BE2C (cell line): ENCODE measurements around the gene SOX21.

ENCODE experiments used
- DNase-seq: peaks from one replicate; pipeline ENCODE4 v3.0.0-alpha.2; 2020
- H3K27me3 ChIP-seq: fragments of 250-450 bp; sonication (Bioruptor Pico); 2 replicates; pipeline ENCODE4 v1.5.1; 2020; ENCODE audit warnings: mild to moderate bottlenecking
- H3K36me3 ChIP-seq: fragments of 250-450 bp; sonication (Bioruptor Pico); 2 replicates; pipeline ENCODE4 v1.5.1; 2020; ENCODE audit warnings: mild to moderate bottlenecking
- H3K4me1 ChIP-seq: fragments of 250-450 bp; sonication (Bioruptor Pico); 2 replicates; pipeline ENCODE4 v1.5.1; 2020
- H3K4me3 ChIP-seq: 2 replicates; pipeline ENCODE4 v1.5.1; 2011; ENCODE audit warnings: low read depth, low read length
- H3K9me3 ChIP-seq: fragments of 250-450 bp; sonication (Bioruptor Pico); 2 replicates; pipeline ENCODE4 v1.5.1; 2020
- TF ChIP-seq, protein P1 (sequence below): IDR thresholded peaks from 2 replicates; pipeline ENCODE4 v1.5.1; 2012; ENCODE audit warnings: mild to moderate bottlenecking, low read depth, low read length

Gene SOX21

DNA sequence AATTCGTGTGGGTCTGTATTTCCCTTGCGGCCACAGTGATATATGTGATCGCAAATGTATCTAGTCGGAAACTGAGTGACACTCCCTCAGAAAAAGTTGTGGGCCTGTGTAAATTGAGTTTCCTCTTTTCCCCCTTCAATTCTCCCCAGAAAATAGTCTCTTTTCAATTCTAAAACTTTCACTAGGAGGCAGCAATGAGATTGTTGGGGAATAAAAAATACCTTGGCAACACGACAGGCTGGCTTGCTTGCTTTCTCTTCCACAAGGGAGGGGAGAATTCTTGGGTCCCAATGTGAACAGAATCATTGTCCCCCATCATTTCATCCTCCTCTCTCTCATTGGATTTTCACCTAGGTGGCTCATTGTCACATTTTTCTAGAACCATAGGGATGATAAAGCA lies 3.7 kb upstream of the SOX21 start:
- TF ChIP-seq, protein P1, sequence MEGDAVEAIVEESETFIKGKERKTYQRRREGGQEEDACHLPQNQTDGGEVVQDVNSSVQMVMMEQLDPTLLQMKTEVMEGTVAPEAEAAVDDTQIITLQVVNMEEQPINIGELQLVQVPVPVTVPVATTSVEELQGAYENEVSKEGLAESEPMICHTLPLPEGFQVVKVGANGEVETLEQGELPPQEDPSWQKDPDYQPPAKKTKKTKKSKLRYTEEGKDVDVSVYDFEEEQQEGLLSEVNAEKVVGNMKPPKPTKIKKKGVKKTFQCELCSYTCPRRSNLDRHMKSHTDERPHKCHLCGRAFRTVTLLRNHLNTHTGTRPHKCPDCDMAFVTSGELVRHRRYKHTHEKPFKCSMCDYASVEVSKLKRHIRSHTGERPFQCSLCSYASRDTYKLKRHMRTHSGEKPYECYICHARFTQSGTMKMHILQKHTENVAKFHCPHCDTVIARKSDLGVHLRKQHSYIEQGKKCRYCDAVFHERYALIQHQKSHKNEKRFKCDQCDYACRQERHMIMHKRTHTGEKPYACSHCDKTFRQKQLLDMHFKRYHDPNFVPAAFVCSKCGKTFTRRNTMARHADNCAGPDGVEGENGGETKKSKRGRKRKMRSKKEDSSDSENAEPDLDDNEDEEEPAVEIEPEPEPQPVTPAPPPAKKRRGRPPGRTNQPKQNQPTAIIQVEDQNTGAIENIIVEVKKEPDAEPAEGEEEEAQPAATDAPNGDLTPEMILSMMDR, result no peak; the same call in 1 of the 2 replicates
- Histone ChIP-seq H3K4me1 (peaks cover under 1% of the 10 kb centered on the region; the same call in 1 of the 2 replicates), H3K27me3 (peaks cover 75% of the 10 kb centered on the region), H3K4me3 (no peak overlapping the region), H3K9me3 (no peaks in the 10 kb centered on the region), H3K36me3 (no peaks in the 10 kb centered on the region)
- no peak for DNase-seq

DNA sequence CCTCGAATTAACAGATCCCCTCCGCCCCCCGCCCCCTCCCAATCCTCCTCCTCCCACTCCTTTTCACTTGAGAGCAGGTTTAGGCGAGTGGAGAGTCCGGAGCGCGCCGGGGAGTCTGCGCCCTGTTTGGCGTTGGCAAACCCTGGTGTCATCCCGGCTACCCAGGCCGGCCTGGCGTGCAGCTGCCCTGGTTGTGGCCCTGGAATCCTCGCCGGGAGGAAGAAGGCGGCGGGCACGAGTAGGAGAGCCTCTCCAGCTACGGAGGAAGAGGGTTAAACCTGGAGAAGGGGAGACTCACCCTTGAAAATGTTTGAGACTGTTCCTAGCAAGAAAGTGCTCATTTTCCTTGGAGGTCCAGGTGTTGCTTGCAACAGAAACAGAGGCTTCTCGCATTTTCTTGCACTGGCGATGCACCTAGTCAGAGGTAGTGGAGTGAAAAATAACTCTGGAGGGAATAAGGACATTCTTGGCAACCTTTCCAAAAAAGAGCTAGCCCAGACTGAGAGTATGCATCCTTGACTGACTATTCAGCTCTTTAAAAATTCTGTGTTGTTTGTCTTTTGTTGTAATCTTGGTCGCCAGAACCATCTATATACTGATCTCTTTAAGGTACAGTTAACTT lies 1.3 kb upstream of the SOX21 start:
- Histone ChIP-seq H3K4me1 (peaks cover 3% of the 10 kb centered on the region; the same call in 1 of the 2 replicates), H3K27me3 (peaks cover 89% of the 10 kb centered on the region), H3K36me3 (no peaks in the 10 kb centered on the region), H3K4me3 (no peak overlapping the region), H3K9me3 (no peaks in the 10 kb centered on the region)
- DNase-seq, result no peak
- TF ChIP-seq, protein P1, result no peak

DNA sequence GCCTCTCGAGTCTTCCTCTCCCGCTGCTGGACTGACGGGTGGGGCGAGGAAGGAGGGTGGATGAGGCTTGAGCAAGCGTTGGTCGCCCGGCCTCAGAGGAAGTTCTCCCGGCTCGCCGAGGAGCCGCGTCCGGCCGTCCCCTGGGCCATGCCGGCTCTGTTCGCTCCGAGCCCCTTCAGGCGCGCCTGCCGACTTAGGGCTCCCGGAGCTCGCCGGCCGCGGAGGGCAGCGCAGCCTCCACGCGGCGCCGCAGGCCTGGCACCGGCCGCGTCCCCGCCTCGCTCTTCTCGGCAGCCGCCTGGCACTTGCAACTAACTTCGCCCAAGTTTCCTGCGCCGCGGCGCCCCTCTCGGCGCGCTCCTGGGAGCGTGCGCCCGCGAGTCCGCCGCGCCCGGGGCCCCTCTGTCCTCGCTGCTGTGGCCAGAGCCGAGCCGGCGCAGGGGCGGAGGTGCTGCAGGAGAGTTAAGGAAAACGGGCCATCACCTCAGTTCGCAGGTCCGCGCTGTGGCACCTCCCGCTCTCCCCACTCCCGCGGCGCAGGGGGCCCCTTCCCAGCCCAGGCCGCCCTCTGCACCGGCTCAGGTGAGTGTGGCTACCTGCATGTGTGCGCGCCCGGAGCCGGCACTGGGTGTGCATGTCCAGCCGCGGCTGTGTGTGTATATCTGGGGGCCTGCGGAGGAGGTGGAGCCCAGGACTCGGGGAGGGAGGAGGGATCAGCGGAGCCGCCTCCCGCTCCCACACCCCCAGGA lies 641 bp upstream of the SOX21 start:
- peak; percentile 50 for DNase-seq
- Histone ChIP-seq H3K9me3 (no peaks in the 10 kb centered on the region), H3K36me3 (no peaks in the 10 kb centered on the region), H3K27me3 (peaks cover 93% of the 10 kb centered on the region), H3K4me1 (peaks cover 3% of the 10 kb centered on the region; the same call in 1 of the 2 replicates), H3K4me3 (no peak overlapping the region)
- TF ChIP-seq, protein P1, result no peak

DNA sequence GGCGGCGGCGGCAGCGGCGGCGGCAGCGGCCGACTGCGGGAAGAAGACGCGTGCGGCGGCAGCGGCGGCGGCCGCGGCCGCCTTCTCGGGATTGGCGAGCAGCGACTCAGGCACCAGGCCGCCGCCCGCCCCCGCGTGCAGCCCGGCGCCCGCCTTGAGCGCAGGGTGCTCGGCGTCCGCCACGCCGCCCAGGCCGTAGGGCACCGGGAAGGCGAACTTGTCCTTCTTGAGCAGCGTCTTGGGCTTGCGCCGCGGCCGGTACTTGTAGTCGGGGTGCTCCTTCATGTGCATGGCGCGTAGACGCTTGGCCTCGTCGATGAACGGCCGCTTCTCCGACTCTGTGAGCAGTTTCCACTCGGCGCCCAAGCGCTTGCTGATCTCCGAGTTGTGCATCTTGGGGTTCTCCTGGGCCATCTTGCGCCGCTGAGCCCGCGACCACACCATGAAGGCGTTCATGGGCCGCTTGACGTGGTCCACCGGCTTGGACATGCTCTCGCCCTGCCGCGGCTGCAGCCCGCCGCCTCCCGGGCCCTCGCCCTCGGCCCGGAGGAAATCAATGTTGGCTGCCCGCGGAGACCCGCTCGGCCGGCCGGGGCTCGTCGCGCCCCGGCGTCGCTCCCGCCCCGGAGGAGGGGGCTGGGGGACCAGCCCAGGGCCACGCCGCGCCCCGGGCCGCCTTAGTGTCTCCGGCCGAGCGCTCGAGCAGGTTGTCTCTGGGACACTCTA lies 621 bp downstream of the SOX21 start:
- Histone ChIP-seq H3K4me3 (peak overlapping the region; percentile 15; the same call in 1 of the 2 replicates), H3K9me3 (no peaks in the 10 kb centered on the region), H3K4me1 (peaks cover 3% of the 10 kb centered on the region; the same call in 1 of the 2 replicates), H3K27me3 (peaks cover 99% of the 10 kb centered on the region), H3K36me3 (no peaks in the 10 kb centered on the region)
- TF ChIP-seq, protein P1, result no peak
- DNase-seq, result peak; percentile 46

DNA sequence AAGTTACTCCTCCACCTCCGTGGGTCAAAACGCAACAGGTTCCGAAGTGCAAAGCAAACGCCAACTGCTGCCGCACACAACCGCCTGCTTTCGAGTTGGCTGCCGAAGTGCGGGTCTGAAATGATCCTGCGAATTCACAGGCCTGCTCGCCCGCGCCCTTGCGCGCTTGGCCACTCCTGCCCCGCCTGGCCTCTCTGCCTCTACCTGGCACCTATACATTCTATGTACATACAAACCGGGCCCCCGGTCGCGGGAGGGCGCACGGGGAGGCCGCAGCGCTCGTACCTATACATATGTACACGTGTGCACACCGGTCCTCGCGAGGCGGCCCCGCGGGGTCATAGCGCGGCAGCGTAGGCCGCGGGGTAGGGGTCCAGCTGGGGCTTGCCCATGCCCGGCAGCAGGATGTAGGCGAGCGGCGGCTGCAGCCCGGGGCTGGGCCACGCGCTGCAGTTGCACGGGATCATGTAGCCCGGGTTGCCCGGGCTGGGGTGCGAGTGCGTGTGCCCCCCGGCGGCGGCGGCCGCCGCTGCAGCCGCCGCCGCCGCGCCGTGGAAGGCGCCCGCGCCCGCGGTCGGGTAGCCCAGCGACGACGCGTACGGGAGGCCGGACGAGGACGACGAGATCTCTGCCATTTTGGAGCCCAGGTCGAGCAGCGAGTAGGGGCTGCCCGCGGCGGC lies 1.3 kb downstream of the SOX21 start:
- H3K36me3 ChIP-seq, result no peaks in the 10 kb centered on the region
- peaks cover 3% of the 10 kb centered on the region; the same call in 1 of the 2 replicates for H3K4me1 ChIP-seq
- H3K4me3 ChIP-seq, result peak overlapping the region; percentile 39
- H3K9me3 ChIP-seq, result no peaks in the 10 kb centered on the region
- peak; percentile 56 for DNase-seq
- TF ChIP-seq, protein P1, result peak; percentile 13; the same call in 1 of the 2 replicates
- peaks cover 99% of the 10 kb centered on the region for H3K27me3 ChIP-seq
